K562 (cell line): ENCODE measurements around the gene FAM240A.

Experiments used
- ATF2 ChIP-seq: sonication (generic); formaldehyde crosslinking; IDR thresholded peaks from 2 replicates; pipeline ENCODE4 v1.8.1; 2022; ENCODE audit warnings: missing genetic modification reagents
- ATF3 ChIP-seq, 2 experiments: fragments of 450-650 bp in 1 of 2; sonication (generic) in 1 of 2; formaldehyde crosslinking in 1 of 2; IDR thresholded peaks in 1 of 2; conservative IDR thresholded peaks in 1 of 2; 2 replicates each; pipeline versions ENCODE4 v1.6.1 to v1.8.1; 2016 to 2023; ENCODE audit warnings: mild to moderate bottlenecking in 2 of 2, moderate library complexity in 2 of 2, inconsistent platforms in 1 of 2, missing genetic modification reagents in 1 of 2
- BMI1 ChIP-seq: fragments of 150-350 bp; IDR thresholded peaks from 2 replicates; pipeline ENCODE4 v1.6.1; 2014; ENCODE audit warnings: low read length
- HDAC6 ChIP-seq: IDR thresholded peaks from 2 replicates; pipeline ENCODE4 v1.6.1; 2012; ENCODE audit warnings: low read depth, mild to moderate bottlenecking, control low read depth, inconsistent platforms, low read length, moderate library complexity
- POLR2A ChIP-seq: fragments of 450-650 bp; conservative IDR thresholded peaks from 2 replicates; pipeline ENCODE4 v1.6.1; 2016
- SLC30A9 ChIP-seq: fragments of 250-450 bp; sonication (Bioruptor Pico); IDR thresholded peaks from 2 replicates; pipeline ENCODE4 v1.8.0; 2022; ENCODE audit warnings: mild to moderate bottlenecking, moderate library complexity
- ZNF431 ChIP-seq: sonication (generic); formaldehyde crosslinking; IDR thresholded peaks from 2 replicates; pipeline ENCODE4 v1.8.0; 2022; ENCODE audit warnings: mild to moderate bottlenecking, missing genetic modification reagents

GRCh38 chr3:46615050-46615775 is 2.9 kb downstream of the FAM240A start:
- TF ChIP-seq ATF2: no peak
- TF ChIP-seq HDAC6: no peak
- no peak for TF ChIP-seq ATF3 (IDR thresholded peaks at IDR 0.05)
- no peak for TF ChIP-seq ATF3 (CRISPR knock-in tag; conservative IDR thresholded peaks at IDR 0.05)
- TF ChIP-seq ZNF431 (CRISPR knock-in tag): no peak
- TF ChIP-seq BMI1: no peak
- no peak for TF ChIP-seq POLR2A
- no peak for TF ChIP-seq SLC30A9 (CRISPR knock-in tag)
